HS-27A (cell line): Measurements from ENCODE around the gene SLC26A9.
"Not testable (repeated sequence)": the region's sequence is repeated elsewhere in the genome, so short reads cannot be mapped to it uniquely, and the experiment has no call there.

Source experiments
- DNase-seq: peaks from one replicate; pipeline ENCODE4 v3.0.0-alpha.2; 2012; ENCODE audit warnings: low read depth, missing footprints

SLC26A9 gene

GRCh38 chr1:205891481-205891880, 51.8 kb downstream of the SLC26A9 start:
- not testable (repeated sequence) for DNase-seq

GRCh38 chr1:205890631-205891030, 52.6 kb downstream of the SLC26A9 start:
- not testable (repeated sequence) for DNase-seq

- DNase-seq, result peak; percentile 85
Measured at GRCh38 chr1:205889706-205890105, 53.5 kb downstream of the SLC26A9 start.

GRCh38 chr1:205889006-205889405, 54.2 kb downstream of the SLC26A9 start:
- not testable (repeated sequence) for DNase-seq

- no peak for DNase-seq
Measured at GRCh38 chr1:205883792-205884191, 59.5 kb downstream of the SLC26A9 start.

- DNase-seq, result no peak
Measured at GRCh38 chr1:205880923-205881322, 62.3 kb downstream of the SLC26A9 start.

- no peak for DNase-seq
Measured at GRCh38 chr1:205879974-205880373, 63.3 kb downstream of the SLC26A9 start.

- no peak for DNase-seq
Measured at GRCh38 chr1:205878026-205878425, 65.2 kb downstream of the SLC26A9 start.

- DNase-seq, result not testable (repeated sequence)
Measured at GRCh38 chr1:205873148-205873547, 70.1 kb downstream of the SLC26A9 start.

- no peak for DNase-seq
Measured at GRCh38 chr1:205870236-205870635, 73.0 kb downstream of the SLC26A9 start.
